ENCODE measurements around the gene RAD51B. TPM values are rescaled to one million over a fixed set of nuclear protein-coding genes. Genes with fewer than 3 reads are reported as not detected.

Gene RAD51B
- total and polyA plus RNA-seq, 8 donors: 10.8 to 18.3 (median 14.1) TPM

GRCh38 chr14:67851785-67852410, 32.3 kb downstream of the RAD51B start:
- Histone ChIP-seq H3K4me3 (no peak overlapping the region), H3K27ac (peak overlapping the region in 1 of 2 donors; percentile 88), H3K36me3 (no peaks in the 10 kb centered on the region), H3K27me3 (no peaks in the 10 kb centered on the region), H3K4me1 (peaks cover 0 to 21% of the 10 kb centered on the region in 2 donors), H3K9me3 (no peaks in the 10 kb centered on the region)
- intact Hi-C loops (cut with DNase I): no loop called here
- no peak for TF ChIP-seq CTCF (IDR thresholded peaks at IDR 0.05)
- ATAC-seq (no peak), DNase-seq (peak in 1 of 4 donors; percentile 7)

- DNase-seq (no peak), ATAC-seq (peak; percentile 47)
- H3K9me3 ChIP-seq: no peaks in the 10 kb centered on the region
- peaks cover 0 to 21% of the 10 kb centered on the region in 2 donors for H3K4me1 ChIP-seq
- no peak for TF ChIP-seq CTCF (IDR thresholded peaks at IDR 0.05)
- intact Hi-C loops (cut with DNase I): no loop called here
- no peaks in the 10 kb centered on the region for H3K36me3 ChIP-seq
- no peaks in the 10 kb centered on the region for H3K27me3 ChIP-seq
- peak overlapping the region; percentile 1 to 88 for H3K27ac ChIP-seq
- H3K4me3 ChIP-seq: no peak overlapping the region
Observed at GRCh38 chr14:67852926-67853604, 33.5 kb downstream of the RAD51B start.

GRCh38 chr14:67853715-67854114, 34.1 kb downstream of the RAD51B start:
- intact Hi-C loops (cut with DNase I): no loop called here
- H3K27me3 ChIP-seq: no peaks in the 10 kb centered on the region
- peaks cover 0 to 21% of the 10 kb centered on the region in 2 donors for H3K4me1 ChIP-seq
- DNase-seq: no peak
- no peaks in the 10 kb centered on the region for H3K36me3 ChIP-seq
- H3K9me3 ChIP-seq: no peaks in the 10 kb centered on the region
- TF ChIP-seq CTCF (IDR thresholded peaks at IDR 0.05): no peak
- H3K27ac ChIP-seq: peak overlapping the region in 1 of 2 donors; percentile 88
- peak; percentile 56 for ATAC-seq
- H3K4me3 ChIP-seq: no peak overlapping the region

- no peak for TF ChIP-seq CTCF (IDR thresholded peaks at IDR 0.05)
- intact Hi-C loops (cut with DNase I): no loop called here
- peak in 1 of 4 donors; percentile 44 for DNase-seq
- no peaks in the 10 kb centered on the region for H3K36me3 ChIP-seq
- H3K4me1 ChIP-seq: peaks cover 0 to 19% of the 10 kb centered on the region in 2 donors
- no peak overlapping the region for H3K27ac ChIP-seq
- H3K27me3 ChIP-seq: no peaks in the 10 kb centered on the region
- peak; percentile 67 for ATAC-seq
- no peaks in the 10 kb centered on the region for H3K9me3 ChIP-seq
- H3K4me3 ChIP-seq: no peak overlapping the region
Observed at GRCh38 chr14:67856827-67857226, 37.2 kb downstream of the RAD51B start.

GRCh38 chr14:67857778-67858350, 38.3 kb downstream of the RAD51B start:
- ATAC-seq (no peak), DNase-seq (peak in 1 of 4 donors; percentile 62)
- Histone ChIP-seq H3K9me3 (no peaks in the 10 kb centered on the region), H3K27ac (no peak overlapping the region), H3K4me1 (peaks cover 0 to 8% of the 10 kb centered on the region in 2 donors), H3K27me3 (no peaks in the 10 kb centered on the region), H3K4me3 (no peak overlapping the region), H3K36me3 (no peaks in the 10 kb centered on the region)
- intact Hi-C loops (cut with DNase I): no loop called here
- TF ChIP-seq CTCF (IDR thresholded peaks at IDR 0.05): no peak

All from left lung (tissue), 10 donors.